Astrocyte (in vitro differentiated cells and primary cell): Measurements from ENCODE around the gene CHKA.

Experiments used
- EZH2 ChIP-seq: IDR thresholded peaks from 2 replicates; pipeline ENCODE4 v1.6.1; 2012; ENCODE audit warnings: mild to moderate bottlenecking, low read length, inconsistent platforms; ENCODE audit not compliant: insufficient read depth
- TF ChIP-seq, protein P1 (sequence below): IDR thresholded peaks from 2 replicates; pipeline ENCODE4 v1.5.1; 2011; ENCODE audit warnings: low read depth, mild to moderate bottlenecking, inconsistent platforms, low read length, moderate library complexity; ENCODE audit not compliant: insufficient read depth

DNA sequence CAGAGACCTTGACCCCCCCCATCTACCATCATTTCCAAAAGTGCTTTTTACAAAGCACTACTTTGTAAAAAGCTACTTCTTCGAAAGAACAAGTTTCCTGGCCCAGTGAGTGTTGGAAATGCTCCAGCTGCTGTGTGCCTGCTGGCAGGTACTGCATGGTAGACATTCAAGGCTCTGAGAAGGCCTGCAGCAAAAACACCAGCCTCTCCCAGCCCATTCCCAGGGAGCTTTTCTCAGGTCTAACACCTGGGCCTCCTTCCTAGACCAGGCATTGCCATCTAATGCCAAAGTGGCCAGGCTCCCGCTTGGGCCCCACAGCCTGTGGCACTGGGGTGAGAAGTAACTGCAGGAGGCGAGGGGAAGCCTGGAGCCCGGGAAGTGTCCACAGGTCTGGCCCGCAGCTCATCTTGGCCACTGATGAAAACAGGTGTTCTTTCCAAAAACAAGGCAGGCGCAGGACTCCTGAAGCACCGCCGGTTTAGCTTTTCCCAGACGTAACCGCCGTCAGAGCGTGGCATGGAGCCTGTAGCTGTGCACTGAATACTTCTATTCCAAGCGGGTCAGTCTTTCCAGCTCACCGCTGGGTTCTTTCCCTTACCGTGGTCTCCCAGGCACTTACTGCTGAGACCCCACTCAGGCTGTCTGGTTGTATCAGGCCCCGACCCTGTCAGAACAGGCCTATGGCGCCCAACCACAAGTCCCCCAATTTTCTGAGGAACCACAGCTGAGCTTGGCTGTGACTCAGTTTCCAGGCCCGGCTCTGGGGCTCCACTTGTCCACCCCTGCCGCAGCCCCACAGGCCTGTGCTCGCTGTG is 83.6 kb downstream of the CHKA start:
- TF ChIP-seq, protein P1, sequence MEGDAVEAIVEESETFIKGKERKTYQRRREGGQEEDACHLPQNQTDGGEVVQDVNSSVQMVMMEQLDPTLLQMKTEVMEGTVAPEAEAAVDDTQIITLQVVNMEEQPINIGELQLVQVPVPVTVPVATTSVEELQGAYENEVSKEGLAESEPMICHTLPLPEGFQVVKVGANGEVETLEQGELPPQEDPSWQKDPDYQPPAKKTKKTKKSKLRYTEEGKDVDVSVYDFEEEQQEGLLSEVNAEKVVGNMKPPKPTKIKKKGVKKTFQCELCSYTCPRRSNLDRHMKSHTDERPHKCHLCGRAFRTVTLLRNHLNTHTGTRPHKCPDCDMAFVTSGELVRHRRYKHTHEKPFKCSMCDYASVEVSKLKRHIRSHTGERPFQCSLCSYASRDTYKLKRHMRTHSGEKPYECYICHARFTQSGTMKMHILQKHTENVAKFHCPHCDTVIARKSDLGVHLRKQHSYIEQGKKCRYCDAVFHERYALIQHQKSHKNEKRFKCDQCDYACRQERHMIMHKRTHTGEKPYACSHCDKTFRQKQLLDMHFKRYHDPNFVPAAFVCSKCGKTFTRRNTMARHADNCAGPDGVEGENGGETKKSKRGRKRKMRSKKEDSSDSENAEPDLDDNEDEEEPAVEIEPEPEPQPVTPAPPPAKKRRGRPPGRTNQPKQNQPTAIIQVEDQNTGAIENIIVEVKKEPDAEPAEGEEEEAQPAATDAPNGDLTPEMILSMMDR, result no peak
- no peak for TF ChIP-seq EZH2
